ENCODE measurements around the gene YPEL1. TPM values are rescaled to one million over a fixed set of nuclear protein-coding genes. Genes with fewer than 3 reads are reported as not detected.

The YPEL1 gene
- total and polyA plus RNA-seq, 2 of the 13 experiments (the other 11 are each of a cell fraction or from before 2014, with no cell fraction given) = 0.33 to 2.5 TPM

GRCh38 chr22:21700822-21701221, 34.8 kb downstream of the YPEL1 start (continued):
- TF ChIP-seq E2F1 (CRISPR knock-in tag; IDR thresholded peaks at IDR 0.05) (no peak), ZSCAN21 (CRISPR knock-in tag; IDR thresholded peaks at IDR 0.05; ENCODE audit: borderline replicate concordance) (no peak)

GRCh38 chr22:21699643-21700042, 36.0 kb downstream of the YPEL1 start:
- ChIA-PET CTCF (ENCODE audit: low intra/inter-chr PET ratio, low total read pairs) (no interaction called here), POLR2A (interaction anchor here (2.1 kb wide), 1 partner anchor 13 kb away, joined by 5 read pairs; no protein-coding TSS in a partner anchor)
- no peak overlapping the region for H3K9ac ChIP-seq (ENCODE audit: insufficient read depth, low read depth, low read length)
- no peak overlapping the region for H3K4me2 ChIP-seq (ENCODE audit: low read depth, low read length)
- TF ChIP-seq ZNF569 (CRISPR knock-in tag; IDR thresholded peaks at IDR 0.05; ENCODE audit: borderline replicate concordance) = no peak
- TF ChIP-seq SNRNP70 (IDR thresholded peaks at IDR 0.05; ENCODE audit: low read depth, low read length) = no peak
- TF ChIP-seq NONO (IDR thresholded peaks at IDR 0.05) = no peak
- TF ChIP-seq NONO (CRISPR knock-in tag; conservative IDR thresholded peaks at IDR 0.05) = no peak
- no peak for TF ChIP-seq ZFP36L1 (CRISPR knock-in tag; IDR thresholded peaks at IDR 0.05)
- no peak for TF ChIP-seq ZBTB21 (CRISPR knock-in tag; IDR thresholded peaks at IDR 0.05)
- TF ChIP-seq ZBTB20 (CRISPR knock-in tag; IDR thresholded peaks at IDR 0.05; ENCODE audit: borderline replicate concordance, low read depth) = no peak
- TF ChIP-seq KMT2B (CRISPR knock-in tag; IDR thresholded peaks at IDR 0.05) = no peak
- no peak for TF ChIP-seq HNRNPLL (IDR thresholded peaks at IDR 0.05; ENCODE audit: low read depth, low read length, poor library complexity, severe bottlenecking)
- TF ChIP-seq KLF15 (CRISPR knock-in tag; IDR thresholded peaks at IDR 0.05; ENCODE audit: borderline replicate concordance) = no peak
- no peak for TF ChIP-seq GATAD1 (CRISPR knock-in tag; IDR thresholded peaks at IDR 0.05)
- no peak for TF ChIP-seq SIN3B (IDR thresholded peaks at IDR 0.05; ENCODE audit: low read length)
- no peak for TF ChIP-seq ZNF3 (CRISPR knock-in tag; IDR thresholded peaks at IDR 0.05)
- TF ChIP-seq ZBTB34 (CRISPR knock-in tag; IDR thresholded peaks at IDR 0.05) = no peak
- 90% methylated on average over 3 of the region's 3 CpGs for WGBS (ENCODE audit: low lambda C conversion rate)
- no peak overlapping the region for H2AFZ ChIP-seq (ENCODE audit: low read length)
- intact Hi-C loops (cut with micrococcal nuclease; ENCODE audit: unreplicated experiment) = no loop called here
- peaks cover 30% of the 10 kb centered on the region for H3K4me1 ChIP-seq (ENCODE audit: insufficient read depth, low read length)
- H3K27ac ChIP-seq (ENCODE audit: extremely low read length, insufficient read depth, low read length) = no peak overlapping the region
- BruUV-seq (replicated peaks) = no TSS peak
- DNase-seq (ENCODE audit: low spot score) (no peak), ATAC-seq (no peak), FAIRE-seq (no peak)
- in situ Hi-C loops (cut with HindIII; ENCODE audit: extremely low pct_ligation_motif_present, low pct_unique_long_range_greater_than_20kb) = no loop called here
- peaks cover 0 to 4% of the 10 kb centered on the region in 2 experiments; a peak in 1 of 5 replicates for H3K27me3 ChIP-seq (ENCODE audit: control insufficient read depth in 1 of 2, insufficient read depth in 2 of 2, low read length in 2 of 2)
- H3K4me3 ChIP-seq (replicated peaks in 1 of 3; ENCODE audit: insufficient read depth in 1 of 3, low read depth in 2 of 3, low read length in 3 of 3) = no peak overlapping the region
- H4K20me1 ChIP-seq (ENCODE audit: insufficient read depth, low read length) = no peaks in the 10 kb centered on the region
- H3K36me3 ChIP-seq (replicated peaks in 1 of 2; ENCODE audit: control insufficient read depth in 1 of 2, insufficient read depth in 2 of 2, low read length in 2 of 2) = peaks cover 14 to 29% of the 10 kb centered on the region in 2 experiments
- H3K9me3 ChIP-seq (ENCODE audit: low read length) = no peaks in the 10 kb centered on the region
- no peaks in the 10 kb centered on the region for H3K79me2 ChIP-seq (ENCODE audit: insufficient read depth, low read length)

Measured in HepG2 (cell line).